Esophagus squamous epithelium (tissue), 4 donors: ENCODE results near the gene SPAST.
"Not testable (repeated sequence)": the region's sequence is repeated elsewhere in the genome, so short reads cannot be mapped to it uniquely, and the experiment has no call there.

ENCODE experiments used
- CTCF ChIP-seq, 6 experiments: fragments of 450-650 bp in 4 of 6; fragments of 200-600 bp in 2 of 6; sonication (generic) in 2 of 6; IDR thresholded peaks; one replicate each; pipeline ENCODE4 v1.5.1; 2016 to 2019; ENCODE audit warnings: antibody characterized with exemption in 6 of 6, mild to moderate bottlenecking in 4 of 6, moderate library complexity in 4 of 6
- POLR2A ChIP-seq, 4 donors: fragments of 450-650 bp; IDR thresholded peaks; one replicate each; pipeline ENCODE4 v1.6.1; 2017; ENCODE audit warnings: antibody characterized with exemption in 4 of 4, mild to moderate bottlenecking in 4 of 4, moderate library complexity in 3 of 4

- TF ChIP-seq CTCF, POLR2A (IDR thresholded peaks at IDR 0.05): not testable (repeated sequence)
Observed at GRCh38 chr2:32165027-32165347, 101.6 kb downstream of the SPAST start.
